ENCODE measurements around the gene GORAB. TPM values are rescaled to one million over a fixed set of nuclear protein-coding genes. Genes with fewer than 3 reads are reported as not detected.

GORAB gene, protein sequence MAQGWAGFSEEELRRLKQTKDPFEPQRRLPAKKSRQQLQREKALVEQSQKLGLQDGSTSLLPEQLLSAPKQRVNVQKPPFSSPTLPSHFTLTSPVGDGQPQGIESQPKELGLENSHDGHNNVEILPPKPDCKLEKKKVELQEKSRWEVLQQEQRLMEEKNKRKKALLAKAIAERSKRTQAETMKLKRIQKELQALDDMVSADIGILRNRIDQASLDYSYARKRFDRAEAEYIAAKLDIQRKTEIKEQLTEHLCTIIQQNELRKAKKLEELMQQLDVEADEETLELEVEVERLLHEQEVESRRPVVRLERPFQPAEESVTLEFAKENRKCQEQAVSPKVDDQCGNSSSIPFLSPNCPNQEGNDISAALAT
- 15.1 TPM for polyA plus RNA-seq (2013, experiment 1 of 2)
- 19.9 TPM for polyA plus RNA-seq (2013, experiment 2 of 2)

- Histone ChIP-seq H3K4me1 (ENCODE audit: control insufficient read depth, insufficient read depth, low read length, poor library complexity, severe bottlenecking) (peaks cover 3% of the 10 kb centered on the region), H3K27ac (ENCODE audit: low read depth, low read length, severe bottlenecking) (peak within 1 kb of the TSS; percentile 96), H3K9me3 (ENCODE audit: control insufficient read depth, low read length) (no peaks in the 10 kb centered on the region), H3K4me3 (ENCODE audit: extremely low read depth, insufficient read depth, low read length, poor library complexity, severe bottlenecking) (peak within 1 kb of the TSS; percentile 61), H3K36me3 (ENCODE audit: control insufficient read depth, insufficient read depth, low read length) (peaks cover 21% of the 10 kb centered on the region)
- WGBS, 2 experiments (ENCODE audit: insufficient coverage in 2 of 2): 1 to 2% methylated on average over 26 to 30 of the region's 36 CpGs
Observed at GRCh38 chr1:170531758-170532657, at the start of gene GORAB. Gene GORAB (plus strand): TSS chr1:170532166. CDS start chr1:170532224, 58 bp downstream.

DNA sequence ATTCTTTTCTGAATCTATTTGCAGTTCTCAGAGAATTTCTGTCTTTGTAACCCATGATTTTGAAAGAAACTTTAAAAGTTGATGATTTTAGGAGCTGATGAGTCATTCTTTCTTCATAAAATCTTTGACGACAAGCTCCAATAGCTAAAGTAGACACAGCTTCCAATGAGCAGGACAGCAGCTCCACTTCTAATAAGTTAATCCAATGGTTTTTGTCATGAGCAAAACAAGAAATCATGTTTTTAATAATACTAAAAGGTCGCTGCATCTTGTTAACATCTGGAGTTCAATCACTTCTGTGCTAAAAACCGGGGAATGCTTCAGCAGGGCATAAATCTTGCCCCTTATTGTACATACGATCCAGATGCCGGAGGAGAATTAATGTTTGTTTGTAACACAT, 48.9 kb upstream of the GORAB start:
- H3K9me3 ChIP-seq (ENCODE audit: control insufficient read depth, low read length): no peaks in the 10 kb centered on the region
- no peak overlapping the region for H3K4me3 ChIP-seq (ENCODE audit: extremely low read depth, insufficient read depth, low read length, poor library complexity, severe bottlenecking)
- no peak overlapping the region for H3K27ac ChIP-seq (ENCODE audit: low read depth, low read length, severe bottlenecking)
- no peaks in the 10 kb centered on the region for H3K4me1 ChIP-seq (ENCODE audit: control insufficient read depth, insufficient read depth, low read length, poor library complexity, severe bottlenecking)
- no peaks in the 10 kb centered on the region for H3K36me3 ChIP-seq (ENCODE audit: control insufficient read depth, insufficient read depth, low read length)
- WGBS, 2 experiments (ENCODE audit: insufficient coverage in 2 of 2): 96 to 100% methylated on average over 4 to 5 of the region's 5 CpGs

- Histone ChIP-seq H3K4me3 (ENCODE audit: extremely low read depth, insufficient read depth, low read length, poor library complexity, severe bottlenecking) (no peak overlapping the region), H3K27ac (ENCODE audit: low read depth, low read length, severe bottlenecking) (no peak overlapping the region), H3K4me1 (ENCODE audit: control insufficient read depth, insufficient read depth, low read length, poor library complexity, severe bottlenecking) (no peaks in the 10 kb centered on the region), H3K36me3 (ENCODE audit: control insufficient read depth, insufficient read depth, low read length) (no peaks in the 10 kb centered on the region), H3K9me3 (ENCODE audit: control insufficient read depth, low read length) (no peaks in the 10 kb centered on the region)
Observed at GRCh38 chr1:170487503-170487902, 44.5 kb upstream of the GORAB start.

- Histone ChIP-seq H3K9me3 (ENCODE audit: control insufficient read depth, low read length) (no peaks in the 10 kb centered on the region), H3K4me3 (ENCODE audit: extremely low read depth, insufficient read depth, low read length, poor library complexity, severe bottlenecking) (no peak overlapping the region), H3K4me1 (ENCODE audit: control insufficient read depth, insufficient read depth, low read length, poor library complexity, severe bottlenecking) (peaks cover 19% of the 10 kb centered on the region), H3K27ac (ENCODE audit: low read depth, low read length, severe bottlenecking) (no peak overlapping the region), H3K36me3 (ENCODE audit: control insufficient read depth, insufficient read depth, low read length) (no peaks in the 10 kb centered on the region)
- 71 to 83% methylated on average over 1 of the region's 2 CpGs for WGBS, 2 experiments (ENCODE audit: insufficient coverage in 2 of 2)
Observed at GRCh38 chr1:170491291-170491690, 40.7 kb upstream of the GORAB start.

DNA sequence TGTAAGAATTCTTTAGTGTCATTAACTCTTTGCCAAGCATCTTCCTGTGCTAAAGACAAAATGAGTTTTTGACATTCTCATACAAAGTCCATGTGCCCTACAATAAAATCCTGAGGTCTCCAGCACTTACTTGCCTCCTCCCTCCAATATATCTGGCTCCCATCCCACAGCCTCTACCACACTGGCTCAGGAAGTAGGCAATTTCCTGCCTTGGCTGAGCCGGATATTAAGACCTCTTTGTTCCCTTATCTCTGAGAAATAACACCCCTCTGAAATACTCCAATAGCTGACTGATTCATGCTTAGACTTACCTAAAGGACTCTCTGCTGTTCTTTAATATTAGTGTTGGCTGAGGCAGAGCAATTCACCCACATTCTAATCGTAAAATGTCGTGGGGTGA, 37.6 kb upstream of the GORAB start:
- 0% methylated on average over 1 of the region's 3 CpGs; no CpG with 5 or more reads in 1 of the 2 experiments for WGBS, 2 experiments (ENCODE audit: insufficient coverage in 2 of 2)
- no peak overlapping the region for H3K4me3 ChIP-seq (ENCODE audit: extremely low read depth, insufficient read depth, low read length, poor library complexity, severe bottlenecking)
- peak overlapping the region; percentile 83 for H3K27ac ChIP-seq (ENCODE audit: low read depth, low read length, severe bottlenecking)
- no peaks in the 10 kb centered on the region for H3K9me3 ChIP-seq (ENCODE audit: control insufficient read depth, low read length)
- H3K36me3 ChIP-seq (ENCODE audit: control insufficient read depth, insufficient read depth, low read length): no peaks in the 10 kb centered on the region
- peaks cover 19% of the 10 kb centered on the region for H3K4me1 ChIP-seq (ENCODE audit: control insufficient read depth, insufficient read depth, low read length, poor library complexity, severe bottlenecking)

DNA sequence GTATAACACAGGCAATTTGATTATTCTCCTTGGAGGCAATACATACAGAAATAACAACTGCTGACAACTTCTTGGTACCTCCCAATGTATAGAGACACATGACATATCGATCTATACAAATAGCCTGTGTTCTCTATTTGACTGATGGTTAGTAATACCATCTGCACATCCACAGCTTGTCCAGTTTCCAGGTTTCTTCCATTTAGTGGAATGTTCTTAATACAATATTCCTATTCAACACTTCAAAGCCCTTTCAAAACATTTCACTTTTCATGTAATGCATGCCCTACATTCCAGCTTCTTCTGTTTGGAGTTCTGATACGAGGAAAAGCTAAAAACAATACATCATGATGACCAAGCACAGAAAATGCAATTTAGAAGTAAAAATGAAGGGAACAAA, 37.0 kb upstream of the GORAB start:
- Histone ChIP-seq H3K36me3 (ENCODE audit: control insufficient read depth, insufficient read depth, low read length) (no peaks in the 10 kb centered on the region), H3K27ac (ENCODE audit: low read depth, low read length, severe bottlenecking) (peak overlapping the region; percentile 83), H3K4me3 (ENCODE audit: extremely low read depth, insufficient read depth, low read length, poor library complexity, severe bottlenecking) (no peak overlapping the region), H3K9me3 (ENCODE audit: control insufficient read depth, low read length) (no peaks in the 10 kb centered on the region), H3K4me1 (ENCODE audit: control insufficient read depth, insufficient read depth, low read length, poor library complexity, severe bottlenecking) (peaks cover 19% of the 10 kb centered on the region)
- WGBS, 2 experiments (ENCODE audit: insufficient coverage in 2 of 2): no CpG with 5 or more reads among the region's 2 CpGs

GRCh38 chr1:170498876-170499275, 33.1 kb upstream of the GORAB start:
- no peak overlapping the region for H3K27ac ChIP-seq (ENCODE audit: low read depth, low read length, severe bottlenecking)
- no peaks in the 10 kb centered on the region for H3K9me3 ChIP-seq (ENCODE audit: control insufficient read depth, low read length)
- WGBS, 2 experiments (ENCODE audit: insufficient coverage in 2 of 2): no CpG with 5 or more reads among the region's 1 CpG
- no peaks in the 10 kb centered on the region for H3K36me3 ChIP-seq (ENCODE audit: control insufficient read depth, insufficient read depth, low read length)
- H3K4me1 ChIP-seq (ENCODE audit: control insufficient read depth, insufficient read depth, low read length, poor library complexity, severe bottlenecking): peaks cover 16% of the 10 kb centered on the region
- no peak overlapping the region for H3K4me3 ChIP-seq (ENCODE audit: extremely low read depth, insufficient read depth, low read length, poor library complexity, severe bottlenecking)

GRCh38 chr1:170503665-170504064, 28.3 kb upstream of the GORAB start:
- Histone ChIP-seq H3K4me1 (ENCODE audit: control insufficient read depth, insufficient read depth, low read length, poor library complexity, severe bottlenecking) (no peaks in the 10 kb centered on the region), H3K36me3 (ENCODE audit: control insufficient read depth, insufficient read depth, low read length) (no peaks in the 10 kb centered on the region), H3K27ac (ENCODE audit: low read depth, low read length, severe bottlenecking) (no peak overlapping the region), H3K4me3 (ENCODE audit: extremely low read depth, insufficient read depth, low read length, poor library complexity, severe bottlenecking) (no peak overlapping the region), H3K9me3 (ENCODE audit: control insufficient read depth, low read length) (no peaks in the 10 kb centered on the region)
- WGBS, 2 experiments (ENCODE audit: insufficient coverage in 2 of 2): 17% methylated on average over 1 of the region's 1 CpG; no CpG with 5 or more reads in 1 of the 2 experiments

DNA sequence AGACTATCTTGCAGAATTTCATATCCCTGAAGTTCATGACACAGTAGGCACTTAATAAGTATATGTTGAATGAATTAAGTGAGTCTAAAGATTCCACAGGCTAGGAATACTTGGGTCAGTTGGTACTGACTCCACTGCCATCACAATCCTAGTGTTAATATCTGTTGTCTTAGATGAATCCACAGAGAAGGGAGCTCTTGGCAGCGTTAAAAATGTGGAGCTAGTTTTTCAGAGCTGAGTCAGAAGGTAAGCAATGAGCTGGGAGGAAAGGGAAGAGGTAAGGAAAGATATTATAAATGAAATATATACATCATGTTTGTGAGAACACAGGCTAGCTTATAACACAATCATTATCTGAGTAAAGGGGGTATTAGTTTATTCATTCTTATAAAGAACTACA, 21.8 kb upstream of the GORAB start:
- H3K9me3 ChIP-seq (ENCODE audit: control insufficient read depth, low read length): no peaks in the 10 kb centered on the region
- no CpG with 5 or more reads among the region's 1 CpG for WGBS, 2 experiments (ENCODE audit: insufficient coverage in 2 of 2)

DNA sequence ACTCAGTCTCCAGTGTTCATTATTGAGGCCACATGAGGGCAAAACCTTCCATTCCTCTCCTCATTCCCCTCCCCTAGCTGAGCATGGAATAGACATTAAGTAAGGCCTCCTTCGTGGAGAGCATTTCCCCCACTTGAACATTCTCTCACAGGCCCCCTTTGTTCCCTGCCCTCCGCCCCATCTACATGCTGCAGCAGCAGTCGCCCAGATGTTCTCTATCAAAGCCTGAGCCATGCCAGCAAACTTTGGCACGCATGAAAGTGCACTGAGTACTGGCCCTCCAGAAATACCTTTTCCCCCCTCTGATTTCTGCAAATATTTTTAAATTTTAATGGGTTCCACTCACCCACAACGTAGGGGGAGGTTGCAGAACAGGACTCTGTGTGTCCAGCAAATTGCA, 20.9 kb upstream of the GORAB start:
- Histone ChIP-seq H3K9me3 (ENCODE audit: control insufficient read depth, low read length) (no peaks in the 10 kb centered on the region), H3K27ac (ENCODE audit: low read depth, low read length, severe bottlenecking) (no peak overlapping the region), H3K4me3 (ENCODE audit: extremely low read depth, insufficient read depth, low read length, poor library complexity, severe bottlenecking) (no peak overlapping the region), H3K4me1 (ENCODE audit: control insufficient read depth, insufficient read depth, low read length, poor library complexity, severe bottlenecking) (no peaks in the 10 kb centered on the region), H3K36me3 (ENCODE audit: control insufficient read depth, insufficient read depth, low read length) (no peaks in the 10 kb centered on the region)
- WGBS, 2 experiments (ENCODE audit: insufficient coverage in 2 of 2): 71 to 84% methylated on average over 3 to 5 of the region's 5 CpGs

More for the DNA sequence above, 21.8 kb upstream of the GORAB start:
- no peaks in the 10 kb centered on the region for H3K36me3 ChIP-seq (ENCODE audit: control insufficient read depth, insufficient read depth, low read length)
- H3K27ac ChIP-seq (ENCODE audit: low read depth, low read length, severe bottlenecking): no peak overlapping the region
- H3K4me3 ChIP-seq (ENCODE audit: extremely low read depth, insufficient read depth, low read length, poor library complexity, severe bottlenecking): no peak overlapping the region
- no peaks in the 10 kb centered on the region for H3K4me1 ChIP-seq (ENCODE audit: control insufficient read depth, insufficient read depth, low read length, poor library complexity, severe bottlenecking)

Data from mesodermal cell (in vitro differentiated cells).